HG03064 (cell line): ENCODE data around the gene HTR1B.

Source experiments
- ATAC-seq: cut with Tn5 transposase; IDR thresholded peaks from one replicate; pipeline ENCODE4 v1.9.1; 2021; ENCODE audit warnings: low read depth; ENCODE audit not compliant: unreplicated experiment

HTR1B gene

GRCh38 chr6:77463308-77463860, at the start of gene HTR1B:
HTR1B (minus strand) TSS chr6:77463491; CDS start chr6:77463403, 88 bp downstream.
- ATAC-seq: no peak

- no peak for ATAC-seq
Measured at GRCh38 chr6:77512554-77512953, 49.3 kb upstream of the HTR1B start.

- no peak for ATAC-seq
Measured at GRCh38 chr6:77511860-77512259, 48.6 kb upstream of the HTR1B start.

- no peak for ATAC-seq
Measured at GRCh38 chr6:77502981-77503380, 39.7 kb upstream of the HTR1B start.

- ATAC-seq: no peak
Measured at GRCh38 chr6:77492530-77492929, 29.2 kb upstream of the HTR1B start.

- no peak for ATAC-seq
Measured at GRCh38 chr6:77487808-77488425, 24.6 kb upstream of the HTR1B start.

- no peak for ATAC-seq
Measured at GRCh38 chr6:77482981-77483380, 19.7 kb upstream of the HTR1B start.

GRCh38 chr6:77474973-77475372, 11.7 kb upstream of the HTR1B start:
- ATAC-seq: no peak

- no peak for ATAC-seq
Measured at GRCh38 chr6:77474286-77474956, 11.1 kb upstream of the HTR1B start.

- ATAC-seq: no peak
Measured at GRCh38 chr6:77470983-77471382, 7.7 kb upstream of the HTR1B start.

- ATAC-seq: no peak
Measured at GRCh38 chr6:77468939-77469338, 5.6 kb upstream of the HTR1B start.

GRCh38 chr6:77466451-77467437, 3.5 kb upstream of the HTR1B start:
- peak; percentile 77 for ATAC-seq

GRCh38 chr6:77466055-77466450, 2.8 kb upstream of the HTR1B start:
- ATAC-seq: peak; percentile 91

GRCh38 chr6:77464495-77464867, 1.2 kb upstream of the HTR1B start:
- ATAC-seq: no peak

- ATAC-seq: no peak
Measured at GRCh38 chr6:77463861-77464494, 687 bp upstream of the HTR1B start.

- no peak for ATAC-seq
Measured at GRCh38 chr6:77462359-77463307, 658 bp downstream of the HTR1B start.

- ATAC-seq: no peak
Measured at GRCh38 chr6:77461796-77462195, 1.5 kb downstream of the HTR1B start.

- ATAC-seq: no peak
Measured at GRCh38 chr6:77458421-77458820, 4.9 kb downstream of the HTR1B start.

- no peak for ATAC-seq
Measured at GRCh38 chr6:77457720-77458349, 5.5 kb downstream of the HTR1B start.
